ENCODE measurements around the gene RAB41. TPM values are rescaled to one million over a fixed set of nuclear protein-coding genes. Genes with fewer than 3 reads are reported as not detected.

RAB41 gene
- total RNA-seq, 1 experiment from 2014 or later: not detected

- WGBS (ENCODE audit: extremely low coverage, insufficient read length, low lambda C conversion rate): no CpG with 5 or more reads among the region's 7 CpGs
- Histone ChIP-seq H3K9me3 (ENCODE audit: control insufficient read depth, low read depth, low read length) (peaks cover 46% of the 10 kb centered on the region), H2BK20ac (ENCODE audit: low read depth, low read length, poor library complexity, severe bottlenecking) (no peak overlapping the region), H3K79me1 (ENCODE audit: insufficient read depth, low read depth, low read length, poor library complexity, severe bottlenecking) (no peaks in the 10 kb centered on the region), H2BK5ac (ENCODE audit: insufficient read length, low read length) (no peak overlapping the region), H2BK120ac (ENCODE audit: low read depth, low read length, poor library complexity, severe bottlenecking) (no peak overlapping the region), H3K18ac (ENCODE audit: insufficient read length, low read depth, low read length) (no peak overlapping the region), H3K79me2 (ENCODE audit: insufficient read depth, low read length) (no peaks in the 10 kb centered on the region), H3K56ac (ENCODE audit: insufficient read length, low read depth, low read length) (no peak overlapping the region), H2BK12ac (ENCODE audit: insufficient read length, low read depth, low read length) (no peak overlapping the region), H3K23ac (ENCODE audit: insufficient read length, low read depth, low read length) (no peak overlapping the region), H3K27me3 (ENCODE audit: insufficient read depth, low read length) (no peaks in the 10 kb centered on the region), H3K14ac (ENCODE audit: insufficient read depth, low read length) (no peak overlapping the region), H2AFZ (ENCODE audit: low read length) (no peak overlapping the region), H3K4me2 (ENCODE audit: insufficient read depth, insufficient read length, low read length) (no peak overlapping the region), H3K4me1 (ENCODE audit: insufficient read depth, low read length) (no peaks in the 10 kb centered on the region), H2AK5ac (ENCODE audit: insufficient read length, low read length) (no peak overlapping the region), H4K20me1 (ENCODE audit: control insufficient read depth, insufficient read depth, insufficient read length) (no peaks in the 10 kb centered on the region), H3T11ph (ENCODE audit: low read length) (no peak overlapping the region), H4K8ac (replicated peaks; ENCODE audit: insufficient read length, low read depth, low read length) (no peak overlapping the region), H3K27ac (ENCODE audit: insufficient read length, low read depth, low read length) (no peak overlapping the region), H2BK15ac (ENCODE audit: low read depth, low read length) (no peak overlapping the region), H4K91ac (ENCODE audit: insufficient read length, low read depth, low read length) (no peak overlapping the region), H3K9ac (ENCODE audit: extremely low read depth, insufficient read length, low read length) (no peak overlapping the region), H4K5ac (ENCODE audit: insufficient read length, low read depth, low read length) (no peak overlapping the region), H3K4ac (ENCODE audit: low read depth, low read length) (no peak overlapping the region), H3K23me2 (ENCODE audit: insufficient read length, low read depth, low read length, poor library complexity, severe bottlenecking) (no peaks in the 10 kb centered on the region)
- Mint-ChIP-seq H3K27ac (peak overlapping the region in 1 of 3 experiments; percentile 40; a peak in 2 of 7 replicates), H3K4me1 (peaks cover 9 to 10% of the 10 kb centered on the region in 2 experiments), H3K4me3 (no peak overlapping the region), H3K36me3 (ENCODE audit: insufficient read depth in 1 of 3, low read depth in 3 of 3) (peaks cover 0 to 6% (median 2%) of the 10 kb centered on the region in 3 experiments; a peak in 2 of 7 replicates), H3K9me3 (peaks cover 67 to 79% of the 10 kb centered on the region in 2 experiments), H3K27me3 (ENCODE audit: low read depth) (peaks cover 2% of the 10 kb centered on the region)
- peak; percentile 72 for TF ChIP-seq CTCF (conservative IDR thresholded peaks at IDR 0.05)
- peak; percentile 81 for DNase-seq
These were observed 18.9 kb upstream of the RAB41 start for GRCh38 chrX:70262952-70263567.
